ENCODE data around the gene SYT12.

SYT12 gene

GRCh38 chr11:67056267-67057204 is 33.6 kb downstream of the SYT12 start, which contains the start of gene RHOD:
TSS of gene RHOD (plus strand) at chr11:67056847. CDS start at chr11:67056903, 56 bp downstream.
- peak; percentile 67 for DNase-seq (ENCODE audit: extremely low spot score)
- ChIA-PET CTCF (interaction anchor here (1.4 to 1.6 kb wide), 2 partner anchors 24 to 76 kb away, joined by 3 to 4 read pairs; no protein-coding TSS in a partner anchor), POLR2A (no interaction called here)

DNA sequence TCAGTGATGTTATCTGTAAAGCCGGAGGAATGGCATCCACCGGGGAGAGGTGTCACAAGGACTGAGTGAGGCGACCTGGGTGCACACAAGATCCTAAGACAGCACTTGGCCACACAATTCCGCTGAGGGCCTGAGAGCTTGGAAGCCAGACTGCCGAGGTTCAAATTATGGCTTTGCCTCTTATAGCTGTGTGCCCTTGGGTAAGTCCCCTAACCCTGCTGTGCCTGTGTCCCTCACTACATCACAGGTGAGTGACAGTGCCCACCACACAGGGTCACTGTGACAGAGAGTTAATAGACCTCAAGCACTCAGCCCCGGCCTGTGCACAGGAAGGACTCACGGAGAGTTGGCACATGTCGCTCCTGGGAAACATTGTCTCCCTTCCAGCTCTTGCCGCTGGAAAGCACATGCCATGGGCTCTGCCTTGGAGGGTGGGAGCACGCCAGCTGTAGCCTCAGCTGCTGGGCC is 34.3 kb downstream of the SYT12 start:
- ChIA-PET CTCF (interaction anchor here (1.2 to 1.4 kb wide), 2 partner anchors 23 to 32 kb away, joined by 3 to 4 read pairs; no protein-coding TSS in a partner anchor), POLR2A (interaction anchor here (0.5 kb wide), 1 partner anchor 94 kb away, joined by 3 read pairs; no protein-coding TSS in a partner anchor)
- TF ChIP-seq, protein P1, sequence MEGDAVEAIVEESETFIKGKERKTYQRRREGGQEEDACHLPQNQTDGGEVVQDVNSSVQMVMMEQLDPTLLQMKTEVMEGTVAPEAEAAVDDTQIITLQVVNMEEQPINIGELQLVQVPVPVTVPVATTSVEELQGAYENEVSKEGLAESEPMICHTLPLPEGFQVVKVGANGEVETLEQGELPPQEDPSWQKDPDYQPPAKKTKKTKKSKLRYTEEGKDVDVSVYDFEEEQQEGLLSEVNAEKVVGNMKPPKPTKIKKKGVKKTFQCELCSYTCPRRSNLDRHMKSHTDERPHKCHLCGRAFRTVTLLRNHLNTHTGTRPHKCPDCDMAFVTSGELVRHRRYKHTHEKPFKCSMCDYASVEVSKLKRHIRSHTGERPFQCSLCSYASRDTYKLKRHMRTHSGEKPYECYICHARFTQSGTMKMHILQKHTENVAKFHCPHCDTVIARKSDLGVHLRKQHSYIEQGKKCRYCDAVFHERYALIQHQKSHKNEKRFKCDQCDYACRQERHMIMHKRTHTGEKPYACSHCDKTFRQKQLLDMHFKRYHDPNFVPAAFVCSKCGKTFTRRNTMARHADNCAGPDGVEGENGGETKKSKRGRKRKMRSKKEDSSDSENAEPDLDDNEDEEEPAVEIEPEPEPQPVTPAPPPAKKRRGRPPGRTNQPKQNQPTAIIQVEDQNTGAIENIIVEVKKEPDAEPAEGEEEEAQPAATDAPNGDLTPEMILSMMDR (IDR thresholded peaks at IDR 0.05; ENCODE audit: control extremely low read depth, extremely low read depth, low read depth, missing control alignments) = no peak
- DNase-seq (ENCODE audit: extremely low spot score) = no peak

More at GRCh38 chr11:67056267-67057204, 33.6 kb downstream of the SYT12 start, which contains the start of gene RHOD:
- TF ChIP-seq, protein P1 (IDR thresholded peaks at IDR 0.05; ENCODE audit: control extremely low read depth, extremely low read depth, low read depth, missing control alignments) = no peak

- ChIA-PET POLR2A (no interaction called here), CTCF (no interaction called here)
- TF ChIP-seq, protein P1 (IDR thresholded peaks at IDR 0.05; ENCODE audit: control extremely low read depth, extremely low read depth, low read depth, missing control alignments) = no peak
- no peak for DNase-seq (ENCODE audit: extremely low spot score)
These were observed 35.6 kb downstream of the SYT12 start for GRCh38 chr11:67058506-67058905.

DNA sequence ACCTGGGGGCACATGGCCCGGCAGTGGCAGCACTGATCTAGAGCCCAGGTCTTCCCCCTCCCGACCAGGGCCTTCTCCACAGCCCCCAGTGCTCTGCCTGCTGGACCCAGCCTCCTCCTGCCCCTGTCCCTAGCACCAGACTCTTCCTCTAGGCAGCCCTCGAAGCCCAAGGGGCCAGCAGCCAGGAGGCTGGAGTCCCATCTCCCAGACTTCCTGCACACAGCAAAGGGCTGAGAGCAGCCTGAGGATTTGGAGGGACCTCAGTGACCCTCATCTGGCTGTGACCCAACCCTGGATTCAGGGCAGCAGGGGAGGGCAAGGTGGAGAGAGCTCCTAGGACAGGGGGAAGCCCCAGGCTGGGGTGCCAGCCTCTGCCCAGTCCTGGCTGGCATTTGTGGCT is 36.7 kb downstream of the SYT12 start:
- TF ChIP-seq, protein P1 (IDR thresholded peaks at IDR 0.05; ENCODE audit: control extremely low read depth, extremely low read depth, low read depth, missing control alignments) = no peak
- no peak for DNase-seq (ENCODE audit: extremely low spot score)
- POLR2A ChIA-PET = no interaction called here
- CTCF ChIA-PET = no interaction called here

DNA sequence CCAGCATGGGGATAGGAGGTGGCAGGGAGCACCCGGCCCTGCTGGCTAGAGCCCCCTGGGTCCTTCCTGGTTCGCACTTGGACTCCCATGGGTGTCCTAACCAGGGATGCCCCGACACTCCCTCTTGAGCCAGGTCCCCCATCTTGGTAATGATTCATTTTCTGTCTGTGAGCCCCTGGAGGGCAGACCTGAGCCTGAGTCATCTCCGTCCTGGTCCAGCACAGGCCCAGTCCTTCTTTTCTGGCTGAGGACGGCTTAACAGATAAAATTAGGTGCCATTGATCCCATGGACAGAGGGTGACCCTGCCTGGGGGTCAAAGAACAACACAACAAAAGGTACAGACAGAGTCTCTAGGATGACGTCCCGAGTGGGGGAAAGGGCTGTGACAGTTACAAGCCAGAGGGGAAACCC is 37.2 kb downstream of the SYT12 start:
- TF ChIP-seq, protein P1 (IDR thresholded peaks at IDR 0.05; ENCODE audit: control extremely low read depth, extremely low read depth, low read depth, missing control alignments) = no peak
- DNase-seq (ENCODE audit: extremely low spot score) = no peak
- CTCF ChIA-PET = no interaction called here
- POLR2A ChIA-PET = no interaction called here

- no peak for DNase-seq (ENCODE audit: extremely low spot score)
- ChIA-PET CTCF (interaction anchor here (1.0 to 2.5 kb wide), 3 partner anchors 9 to 20 kb away, joined by 3 to 8 read pairs (median 5); no protein-coding TSS in a partner anchor), POLR2A (no interaction called here)
- TF ChIP-seq, protein P1 (IDR thresholded peaks at IDR 0.05; ENCODE audit: control extremely low read depth, extremely low read depth, low read depth, missing control alignments) = no peak
These were observed 39.8 kb downstream of the SYT12 start for GRCh38 chr11:67062526-67063373.

Measured in GM10248 (cell line).